Trophoblast cell (in vitro differentiated cells and primary cell): ENCODE measurements around the gene C3orf22.

Source experiments
- DNase-seq, 2 donors: peaks; one replicate each; pipeline ENCODE4 v3.0.0-alpha.2; 2016
- H2AFZ ChIP-seq: 2 replicates; pipeline ENCODE4 v1.6.1; 2013; ENCODE audit warnings: low read length, moderate library complexity, mild to moderate bottlenecking; ENCODE audit not compliant: insufficient read depth, poor library complexity
- H2AK5ac ChIP-seq: 2 replicates; pipeline ENCODE4 v1.6.1; 2013; ENCODE audit warnings: mild to moderate bottlenecking, low read length
- H2BK120ac ChIP-seq: 2 replicates; pipeline ENCODE4 v1.6.1; 2013; ENCODE audit warnings: low read length, mild to moderate bottlenecking, moderate library complexity; ENCODE audit not compliant: insufficient read depth, poor library complexity
- H2BK12ac ChIP-seq: 2 replicates; pipeline ENCODE4 v1.6.1; 2013; ENCODE audit warnings: mild to moderate bottlenecking, low read length, moderate library complexity
- H2BK5ac ChIP-seq: 2 replicates; pipeline ENCODE4 v1.6.1; 2013; ENCODE audit warnings: low read length, low read depth, moderate library complexity, mild to moderate bottlenecking; ENCODE audit not compliant: poor library complexity
- H3K14ac ChIP-seq: 2 replicates; pipeline ENCODE4 v1.6.1; 2013; ENCODE audit warnings: mild to moderate bottlenecking, low read length
- H3K18ac ChIP-seq: 2 replicates; pipeline ENCODE4 v1.6.1; 2013; ENCODE audit warnings: mild to moderate bottlenecking, low read length
- H3K23ac ChIP-seq: 2 replicates; pipeline ENCODE4 v1.6.1; 2013; ENCODE audit warnings: low read length
- H3K27ac ChIP-seq: 2 replicates; pipeline ENCODE4 v1.5.1; 2013; ENCODE audit warnings: low read depth, mild to moderate bottlenecking, inconsistent platforms, low read length, moderate library complexity
- H3K27me3 ChIP-seq: 2 replicates; pipeline ENCODE4 v1.6.1; 2013; ENCODE audit warnings: inconsistent platforms, mild to moderate bottlenecking, low read length, moderate library complexity; ENCODE audit not compliant: insufficient read depth
- H3K36me3 ChIP-seq, 2 experiments: 1 replicate in 1 of 2; 2 replicates in 1 of 2; pipeline ENCODE4 v1.6.1; 2013; ENCODE audit warnings: low read length in 2 of 2, mild to moderate bottlenecking in 2 of 2, moderate library complexity in 1 of 2; ENCODE audit not compliant: insufficient read depth in 2 of 2, control insufficient read depth in 1 of 2
- H3K4ac ChIP-seq: 2 replicates; pipeline ENCODE4 v1.6.1; 2013; ENCODE audit warnings: low read depth, mild to moderate bottlenecking, low read length, moderate library complexity
- H3K4me1 ChIP-seq, 2 experiments: 1 replicate in 1 of 2; 2 replicates in 1 of 2; pipeline ENCODE4 v1.6.1; 2013; ENCODE audit warnings: low read length in 2 of 2, mild to moderate bottlenecking in 2 of 2, moderate library complexity in 1 of 2; ENCODE audit not compliant: insufficient read depth in 2 of 2, control insufficient read depth in 1 of 2
- H3K4me2 ChIP-seq: 2 replicates; pipeline ENCODE4 v1.6.1; 2013; ENCODE audit warnings: inconsistent platforms, mild to moderate bottlenecking, low read length, moderate library complexity
- H3K4me3 ChIP-seq: 2 replicates; pipeline ENCODE4 v1.5.1; 2013; ENCODE audit warnings: mild to moderate bottlenecking, low read depth, low read length, inconsistent platforms
- H3K79me1 ChIP-seq: one replicate; pipeline ENCODE4 v1.6.1; 2013; ENCODE audit warnings: low read length
- H3K79me2 ChIP-seq: 2 replicates; pipeline ENCODE4 v1.6.1; 2013; ENCODE audit warnings: low read length, mild to moderate bottlenecking; ENCODE audit not compliant: control insufficient read depth, insufficient read depth, poor library complexity
- H3K9ac ChIP-seq: 2 replicates; pipeline ENCODE4 v1.6.1; 2013; ENCODE audit warnings: mild to moderate bottlenecking, low read length
- H3K9me3 ChIP-seq: 2 replicates; pipeline ENCODE4 v1.6.1; 2013; ENCODE audit warnings: low read depth, mild to moderate bottlenecking, control low read depth, inconsistent platforms, low read length; ENCODE audit not compliant: insufficient read depth
- H4K12ac ChIP-seq: 2 replicates; pipeline ENCODE4 v1.6.1; 2013; ENCODE audit warnings: low read depth, mild to moderate bottlenecking, low read length, moderate library complexity
- H4K8ac ChIP-seq: 2 replicates; pipeline ENCODE4 v1.6.1; 2013; ENCODE audit warnings: low read depth, mild to moderate bottlenecking, low read length, moderate library complexity
- H4K91ac ChIP-seq: one replicate; pipeline ENCODE4 v1.6.1; 2013; ENCODE audit warnings: low read depth, mild to moderate bottlenecking, low read length, moderate library complexity
- WGBS: extraction: QIAGEN DNeasy Blood & Tissue Kit; methylation state at CpG from one replicate; pipeline ENCODE4 v1.1.7; 2013; ENCODE audit warnings: missing lambda C conversion rate; ENCODE audit not compliant: insufficient read length, insufficient coverage; ENCODE audit errors: extremely low coverage; 5-methylcytosine and 5-hydroxymethylcytosine counted together

C3orf22 gene

GRCh38 chr3:126512916-126513650 is 45.6 kb downstream of the C3orf22 start:
- no peak overlapping the region for H2AFZ ChIP-seq

GRCh38 chr3:126512026-126512425 is 46.7 kb downstream of the C3orf22 start:
- no peak for DNase-seq
- Histone ChIP-seq H3K27me3 (no peaks in the 10 kb centered on the region), H3K23ac (no peak overlapping the region), H2BK5ac (no peak overlapping the region), H3K14ac (no peak overlapping the region), H2AFZ (no peak overlapping the region), H3K9me3 (peaks cover 2% of the 10 kb centered on the region), H4K8ac (no peak overlapping the region), H2BK120ac (no peak overlapping the region), H3K79me1 (no peaks in the 10 kb centered on the region), H2AK5ac (no peak overlapping the region), H3K4me1 (no peaks in the 10 kb centered on the region), H3K4ac (no peak overlapping the region), H4K91ac (no peak overlapping the region), H3K27ac (no peak overlapping the region), H3K36me3 (no peaks in the 10 kb centered on the region), H3K18ac (no peak overlapping the region), H3K4me3 (no peak overlapping the region), H3K9ac (no peak overlapping the region), H3K79me2 (no peaks in the 10 kb centered on the region), H3K4me2 (no peak overlapping the region), H4K12ac (no peak overlapping the region), H2BK12ac (no peak overlapping the region)
- no CpG with 5 or more reads among the region's 7 CpGs for WGBS

More at GRCh38 chr3:126512916-126513650, 45.6 kb downstream of the C3orf22 start:
- DNase-seq: no peak
- Histone ChIP-seq H2BK120ac (no peak overlapping the region), H3K23ac (no peak overlapping the region), H3K14ac (no peak overlapping the region), H3K4me1 (no peaks in the 10 kb centered on the region), H3K4me3 (no peak overlapping the region), H3K79me2 (no peaks in the 10 kb centered on the region), H3K9me3 (peaks cover 4% of the 10 kb centered on the region), H3K36me3 (no peaks in the 10 kb centered on the region), H3K18ac (no peak overlapping the region), H3K4ac (no peak overlapping the region), H3K79me1 (no peaks in the 10 kb centered on the region), H3K9ac (no peak overlapping the region), H4K8ac (no peak overlapping the region), H3K4me2 (no peak overlapping the region), H3K27me3 (no peaks in the 10 kb centered on the region), H4K12ac (no peak overlapping the region), H2BK12ac (no peak overlapping the region), H3K27ac (no peak overlapping the region), H2AK5ac (no peak overlapping the region), H4K91ac (no peak overlapping the region), H2BK5ac (no peak overlapping the region)
- no CpG with 5 or more reads among the region's 12 CpGs for WGBS

GRCh38 chr3:126511291-126511690 is 47.4 kb downstream of the C3orf22 start:
- H3K9me3 ChIP-seq: no peaks in the 10 kb centered on the region
- no peak overlapping the region for H3K18ac ChIP-seq
- no peak overlapping the region for H4K12ac ChIP-seq
- H3K27me3 ChIP-seq: no peaks in the 10 kb centered on the region
- H3K4me3 ChIP-seq: no peak overlapping the region
- H3K14ac ChIP-seq: no peak overlapping the region
- H4K91ac ChIP-seq: no peak overlapping the region
- no peaks in the 10 kb centered on the region for H3K79me2 ChIP-seq
- no peak for DNase-seq
- no peak overlapping the region for H2BK12ac ChIP-seq
- peak overlapping the region; percentile 18 for H3K9ac ChIP-seq
- H3K36me3 ChIP-seq: no peaks in the 10 kb centered on the region
- no peak overlapping the region for H4K8ac ChIP-seq
- H2BK120ac ChIP-seq: no peak overlapping the region
- no peaks in the 10 kb centered on the region for H3K79me1 ChIP-seq
- no peak overlapping the region for H2BK5ac ChIP-seq
- WGBS: no CpG with 5 or more reads among the region's 7 CpGs
- H3K27ac ChIP-seq: no peak overlapping the region
- H2AK5ac ChIP-seq: no peak overlapping the region
- H3K4me2 ChIP-seq: no peak overlapping the region
- no peak overlapping the region for H2AFZ ChIP-seq
- no peak overlapping the region for H3K23ac ChIP-seq
- no peaks in the 10 kb centered on the region for H3K4me1 ChIP-seq
- H3K4ac ChIP-seq: no peak overlapping the region

- Histone ChIP-seq H4K91ac (no peak overlapping the region), H4K12ac (no peak overlapping the region), H2BK120ac (no peak overlapping the region), H3K4ac (no peak overlapping the region), H3K27me3 (no peaks in the 10 kb centered on the region), H3K9me3 (no peaks in the 10 kb centered on the region), H3K27ac (no peak overlapping the region), H3K36me3 (no peaks in the 10 kb centered on the region), H4K8ac (no peak overlapping the region), H3K4me1 (no peaks in the 10 kb centered on the region), H2BK12ac (no peak overlapping the region), H3K23ac (no peak overlapping the region), H3K18ac (no peak overlapping the region), H3K14ac (no peak overlapping the region), H2BK5ac (no peak overlapping the region), H3K9ac (no peak overlapping the region), H3K4me2 (no peak overlapping the region), H3K79me2 (no peaks in the 10 kb centered on the region), H3K79me1 (no peaks in the 10 kb centered on the region), H3K4me3 (no peak overlapping the region), H2AK5ac (no peak overlapping the region), H2AFZ (no peak overlapping the region)
- DNase-seq: no peak
- no CpG with 5 or more reads among the region's 22 CpGs for WGBS
Observed at GRCh38 chr3:126510308-126510910, 48.3 kb downstream of the C3orf22 start.
